ENCODE data around the gene RNF43. TPM values are rescaled to one million over a fixed set of nuclear protein-coding genes. Genes with fewer than 3 reads are reported as not detected.

The RNF43 gene
- total and polyA plus RNA-seq, 2 donors (not counting 1 experiment from before 2014, with no cell fraction given) = 2.5 to 2.6 TPM

DNA sequence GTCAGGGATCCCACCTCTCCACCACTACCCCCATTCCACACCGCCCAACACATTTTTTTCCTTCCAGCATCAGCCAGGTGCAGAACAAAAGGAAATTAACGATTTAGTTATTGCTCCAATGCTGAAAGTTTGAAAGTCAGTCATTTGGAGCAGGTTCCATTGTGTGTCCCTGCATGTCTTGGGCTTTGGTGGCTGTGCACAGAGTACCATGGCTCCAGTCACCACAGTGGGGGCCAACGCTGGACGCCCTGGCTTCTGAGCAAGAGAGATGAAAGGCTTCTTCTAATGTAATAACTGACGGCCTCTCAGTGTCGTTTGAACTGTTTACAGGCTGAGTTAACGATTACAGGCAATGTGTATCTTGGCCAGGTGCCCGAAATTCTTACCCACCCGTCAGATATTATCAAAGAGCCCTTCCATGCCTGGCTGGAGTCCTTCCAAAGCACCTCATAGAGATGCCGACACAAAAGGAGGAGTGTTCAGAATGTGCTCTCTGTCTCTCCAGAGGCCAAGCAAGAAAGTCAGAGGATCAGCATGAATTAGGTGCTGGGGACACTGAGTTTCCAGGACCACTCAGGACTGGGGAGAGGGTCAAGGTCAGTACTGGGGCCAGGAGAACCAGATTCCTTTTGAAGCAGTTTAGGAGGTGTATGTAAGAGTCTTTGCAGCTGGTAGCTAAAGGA, 25.9 kb downstream of the RNF43 start:
- H3K4me2 ChIP-seq (replicated peaks; ENCODE audit: low read depth, low read length, poor library complexity, severe bottlenecking) = no peak overlapping the region
- no peaks in the 10 kb centered on the region for H3K36me3 ChIP-seq (replicated peaks in 1 of 2; ENCODE audit: control extremely low read depth in 1 of 2, control insufficient read depth in 1 of 2, extremely low read depth in 1 of 2, insufficient read depth in 2 of 2, low read length in 1 of 2)
- no peak overlapping the region for H3K27ac ChIP-seq (ENCODE audit: low read length in 2 of 2)
- Mint-ChIP-seq H3K4me3 (no peak overlapping the region), H3K27me3 (no peaks in the 10 kb centered on the region), H3K4me1 (no peaks in the 10 kb centered on the region), H3K27ac (no peak overlapping the region), H3K9me3 (ENCODE audit: insufficient read depth) (no peaks in the 10 kb centered on the region)
- intact Hi-C loops (cut with micrococcal nuclease) = no loop called here
- CTCF ChIA-PET = no interaction called here
- H3K9me3 ChIP-seq (ENCODE audit: control extremely low read depth in 1 of 3, control insufficient read depth in 2 of 3, insufficient read depth in 1 of 3, low read length in 2 of 3) = no peaks in the 10 kb centered on the region
- no peaks in the 10 kb centered on the region for H4K20me1 ChIP-seq (ENCODE audit: control insufficient read depth, insufficient read depth, low read length, poor library complexity, severe bottlenecking)
- no peaks in the 10 kb centered on the region for H3K27me3 ChIP-seq (replicated peaks in 1 of 4; ENCODE audit: control extremely low read depth in 1 of 4, control insufficient read depth in 3 of 4, insufficient read depth in 4 of 4, low read length in 3 of 4)
- no peak for TF ChIP-seq CTCF (IDR thresholded peaks at IDR 0.05)
- TF ChIP-seq EZH2 (IDR thresholded peaks at IDR 0.05; ENCODE audit: borderline replicate concordance, insufficient read depth, low read depth, low read length, poor library complexity, severe bottlenecking) = no peak
- H3K9ac ChIP-seq (ENCODE audit: low read length) = no peak overlapping the region
- no peaks in the 10 kb centered on the region for H3K4me1 ChIP-seq (ENCODE audit: control insufficient read depth in 2 of 2, insufficient read depth in 2 of 2, low read length in 2 of 2)
- H3K4me3 ChIP-seq (ENCODE audit: control extremely low read depth in 1 of 5, extremely low read depth in 1 of 5, insufficient read depth in 1 of 5, low read depth in 2 of 5, low read length in 4 of 5) = no peak overlapping the region
- H3K79me2 ChIP-seq (ENCODE audit: control insufficient read depth, insufficient read depth, low read length) = no peaks in the 10 kb centered on the region
- ATAC-seq (ENCODE audit: low read depth) = no peak
- no peak overlapping the region for H2AFZ ChIP-seq (ENCODE audit: insufficient read depth, low read depth, low read length, poor library complexity, severe bottlenecking)
- 60% methylated on average over 9 of the region's 10 CpGs for WGBS (ENCODE audit: insufficient coverage)
- POLR2A ChIA-PET = no interaction called here
- no peak for DNase-seq

DNA sequence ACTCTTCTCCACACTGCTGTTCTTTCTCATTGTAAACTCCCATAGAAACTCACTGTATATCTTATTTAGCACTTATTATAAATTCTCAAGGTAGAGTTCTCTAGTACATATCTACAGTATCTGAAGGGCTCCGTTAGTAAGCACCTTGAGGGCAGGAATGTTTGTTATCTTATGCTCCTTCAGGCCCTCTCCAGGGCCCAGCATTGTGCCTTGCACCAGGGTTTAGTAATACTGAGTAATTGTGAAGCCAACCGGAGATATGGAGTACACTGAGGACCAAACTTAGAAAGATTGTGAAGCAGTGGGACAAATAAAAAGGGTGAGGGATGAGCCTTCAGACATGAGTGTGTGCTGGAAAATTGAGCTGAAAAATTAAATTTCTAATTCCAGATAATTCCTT, 26.4 kb downstream of the RNF43 start:
- no peaks in the 10 kb centered on the region for H3K79me2 ChIP-seq (ENCODE audit: control insufficient read depth, insufficient read depth, low read length)
- H3K9ac ChIP-seq (ENCODE audit: low read length) = no peak overlapping the region
- DNase-seq (no peak), ATAC-seq (ENCODE audit: low read depth) (no peak)
- H3K27me3 ChIP-seq (replicated peaks in 1 of 4; ENCODE audit: control extremely low read depth in 1 of 4, control insufficient read depth in 3 of 4, insufficient read depth in 4 of 4, low read length in 3 of 4) = no peaks in the 10 kb centered on the region
- H3K27ac Mint-ChIP-seq = no peak overlapping the region
- no peaks in the 10 kb centered on the region for H3K36me3 ChIP-seq (replicated peaks in 1 of 2; ENCODE audit: control extremely low read depth in 1 of 2, control insufficient read depth in 1 of 2, extremely low read depth in 1 of 2, insufficient read depth in 2 of 2, low read length in 1 of 2)
- no peak for TF ChIP-seq EZH2 (IDR thresholded peaks at IDR 0.05; ENCODE audit: borderline replicate concordance, insufficient read depth, low read depth, low read length, poor library complexity, severe bottlenecking)
- no peak for TF ChIP-seq CTCF (IDR thresholded peaks at IDR 0.05)
- no peaks in the 10 kb centered on the region for H3K4me1 Mint-ChIP-seq
- WGBS (ENCODE audit: insufficient coverage) = 100% methylated on average over 1 of the region's 2 CpGs
- ChIA-PET POLR2A (no interaction called here), CTCF (no interaction called here)
- H3K4me3 ChIP-seq (ENCODE audit: control extremely low read depth in 1 of 5, extremely low read depth in 1 of 5, insufficient read depth in 1 of 5, low read depth in 2 of 5, low read length in 4 of 5) = no peak overlapping the region
- no peak overlapping the region for H3K4me3 Mint-ChIP-seq
- H2AFZ ChIP-seq (ENCODE audit: insufficient read depth, low read depth, low read length, poor library complexity, severe bottlenecking) = no peak overlapping the region
- H3K27me3 Mint-ChIP-seq = no peaks in the 10 kb centered on the region
- no peak overlapping the region for H3K27ac ChIP-seq (ENCODE audit: low read length in 2 of 2)
- no peaks in the 10 kb centered on the region for H3K4me1 ChIP-seq (ENCODE audit: control insufficient read depth in 2 of 2, insufficient read depth in 2 of 2, low read length in 2 of 2)
- no peaks in the 10 kb centered on the region for H3K9me3 Mint-ChIP-seq (ENCODE audit: insufficient read depth)
- H3K4me2 ChIP-seq (replicated peaks; ENCODE audit: low read depth, low read length, poor library complexity, severe bottlenecking) = no peak overlapping the region
- intact Hi-C loops (cut with micrococcal nuclease) = no loop called here
- H3K9me3 ChIP-seq (ENCODE audit: control extremely low read depth in 1 of 3, control insufficient read depth in 2 of 3, insufficient read depth in 1 of 3, low read length in 2 of 3) = no peaks in the 10 kb centered on the region
- H4K20me1 ChIP-seq (ENCODE audit: control insufficient read depth, insufficient read depth, low read length, poor library complexity, severe bottlenecking) = no peaks in the 10 kb centered on the region

Measured in B cell (primary cell).